SK-N-SH treated with all-trans-retinoic acid at 6 μM for 48 hours (cell line): ENCODE results near the gene TFEC.

Source experiments
- CREB5 ChIP-seq: fragments of 250-450 bp; sonication (Bioruptor Pico); IDR thresholded peaks from 2 replicates; pipeline ENCODE4 v1.5.1; 2020; ENCODE audit warnings: low read depth, mild to moderate bottlenecking, moderate library complexity
- ESRRG ChIP-seq: fragments of 250-450 bp; sonication (Bioruptor Pico); IDR thresholded peaks from 2 replicates; pipeline ENCODE4 v1.6.1; 2021; ENCODE audit warnings: mild to moderate bottlenecking
- ISL1 ChIP-seq: fragments of 250-450 bp; sonication (Bioruptor Pico); IDR thresholded peaks from 2 replicates; pipeline ENCODE4 v2.1.2; 2022; ENCODE audit warnings: mild to moderate bottlenecking, moderate library complexity
- OSR1 ChIP-seq: fragments of 250-450 bp; sonication (Bioruptor Pico); IDR thresholded peaks from 2 replicates; pipeline ENCODE4 v1.8.0; 2022; ENCODE audit warnings: moderate library complexity, mild to moderate bottlenecking, inconsistent platforms
- PATZ1 ChIP-seq: fragments of 250-450 bp; sonication (Bioruptor Pico); IDR thresholded peaks from 2 replicates; pipeline ENCODE4 v1.8.0; 2020; ENCODE audit warnings: mild to moderate bottlenecking, moderate library complexity, borderline replicate concordance
- POU6F1 ChIP-seq: fragments of 250-450 bp; sonication (Bioruptor Pico); IDR thresholded peaks from 2 replicates; pipeline ENCODE4 v1.8.0; 2021; ENCODE audit warnings: low read depth, mild to moderate bottlenecking, moderate library complexity, borderline replicate concordance
- SNAI2 ChIP-seq: fragments of 250-450 bp; sonication (Bioruptor Pico); IDR thresholded peaks from 2 replicates; pipeline ENCODE4 v1.5.0; 2020; ENCODE audit warnings: mild to moderate bottlenecking, moderate library complexity
- ZNF8 ChIP-seq: fragments of 450-650 bp; formaldehyde crosslinking; IDR thresholded peaks from 2 replicates; pipeline ENCODE4 v1.5.0; 2020; ENCODE audit warnings: mild to moderate bottlenecking, moderate library complexity

GRCh38 chr7:115988401-115988800, 42.2 kb downstream of the TFEC start:
- TF ChIP-seq PATZ1 (CRISPR knock-in tag) (no peak), ESRRG (CRISPR knock-in tag) (no peak), SNAI2 (CRISPR knock-in tag) (no peak), CREB5 (CRISPR knock-in tag) (no peak), POU6F1 (CRISPR knock-in tag) (no peak), OSR1 (no peak), ZNF8 (CRISPR knock-in tag) (no peak), ISL1 (no peak)
